ENCODE measurements around the gene M1AP. TPM values are rescaled to one million over a fixed set of nuclear protein-coding genes. Genes with fewer than 3 reads are reported as not detected.

Gene M1AP
- total RNA-seq, 1 donor from 2014 or later = 4.9 TPM

GRCh38 chr2:74577448-74577847 is 70.7 kb downstream of the M1AP start:
- Histone ChIP-seq H3K36me3 (no peaks in the 10 kb centered on the region), H3K9me3 (no peaks in the 10 kb centered on the region), H3K4me3 (no peak overlapping the region), H3K27ac (no peak overlapping the region), H3K4me1 (no peaks in the 10 kb centered on the region), H3K27me3 (no peaks in the 10 kb centered on the region)
- TF ChIP-seq, protein P1, sequence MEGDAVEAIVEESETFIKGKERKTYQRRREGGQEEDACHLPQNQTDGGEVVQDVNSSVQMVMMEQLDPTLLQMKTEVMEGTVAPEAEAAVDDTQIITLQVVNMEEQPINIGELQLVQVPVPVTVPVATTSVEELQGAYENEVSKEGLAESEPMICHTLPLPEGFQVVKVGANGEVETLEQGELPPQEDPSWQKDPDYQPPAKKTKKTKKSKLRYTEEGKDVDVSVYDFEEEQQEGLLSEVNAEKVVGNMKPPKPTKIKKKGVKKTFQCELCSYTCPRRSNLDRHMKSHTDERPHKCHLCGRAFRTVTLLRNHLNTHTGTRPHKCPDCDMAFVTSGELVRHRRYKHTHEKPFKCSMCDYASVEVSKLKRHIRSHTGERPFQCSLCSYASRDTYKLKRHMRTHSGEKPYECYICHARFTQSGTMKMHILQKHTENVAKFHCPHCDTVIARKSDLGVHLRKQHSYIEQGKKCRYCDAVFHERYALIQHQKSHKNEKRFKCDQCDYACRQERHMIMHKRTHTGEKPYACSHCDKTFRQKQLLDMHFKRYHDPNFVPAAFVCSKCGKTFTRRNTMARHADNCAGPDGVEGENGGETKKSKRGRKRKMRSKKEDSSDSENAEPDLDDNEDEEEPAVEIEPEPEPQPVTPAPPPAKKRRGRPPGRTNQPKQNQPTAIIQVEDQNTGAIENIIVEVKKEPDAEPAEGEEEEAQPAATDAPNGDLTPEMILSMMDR (IDR thresholded peaks at IDR 0.05) = no peak
- TF ChIP-seq POLR2AphosphoS5 (IDR thresholded peaks at IDR 0.05; ENCODE audit: insufficient read depth in 1 of 2, low read depth in 1 of 2) (no peak), POLR2A (IDR thresholded peaks at IDR 0.05) (no peak)
- intact Hi-C loops (cut with DNase I) = no loop called here
- no peak for DNase-seq (ENCODE audit: extremely low spot score in 2 of 2)

- Histone ChIP-seq H3K36me3 (no peaks in the 10 kb centered on the region), H3K9me3 (no peaks in the 10 kb centered on the region), H3K27ac (no peak overlapping the region), H3K27me3 (no peaks in the 10 kb centered on the region), H3K4me1 (no peaks in the 10 kb centered on the region), H3K4me3 (no peak overlapping the region)
- intact Hi-C loops (cut with DNase I) = no loop called here
- TF ChIP-seq, protein P1 (IDR thresholded peaks at IDR 0.05) = no peak
- TF ChIP-seq POLR2A (IDR thresholded peaks at IDR 0.05) (no peak), POLR2AphosphoS5 (IDR thresholded peaks at IDR 0.05; ENCODE audit: insufficient read depth in 1 of 2, low read depth in 1 of 2) (no peak)
- DNase-seq (ENCODE audit: extremely low spot score in 2 of 2) = no peak
These were observed 71.3 kb downstream of the M1AP start for GRCh38 chr2:74576863-74577229.

DNA sequence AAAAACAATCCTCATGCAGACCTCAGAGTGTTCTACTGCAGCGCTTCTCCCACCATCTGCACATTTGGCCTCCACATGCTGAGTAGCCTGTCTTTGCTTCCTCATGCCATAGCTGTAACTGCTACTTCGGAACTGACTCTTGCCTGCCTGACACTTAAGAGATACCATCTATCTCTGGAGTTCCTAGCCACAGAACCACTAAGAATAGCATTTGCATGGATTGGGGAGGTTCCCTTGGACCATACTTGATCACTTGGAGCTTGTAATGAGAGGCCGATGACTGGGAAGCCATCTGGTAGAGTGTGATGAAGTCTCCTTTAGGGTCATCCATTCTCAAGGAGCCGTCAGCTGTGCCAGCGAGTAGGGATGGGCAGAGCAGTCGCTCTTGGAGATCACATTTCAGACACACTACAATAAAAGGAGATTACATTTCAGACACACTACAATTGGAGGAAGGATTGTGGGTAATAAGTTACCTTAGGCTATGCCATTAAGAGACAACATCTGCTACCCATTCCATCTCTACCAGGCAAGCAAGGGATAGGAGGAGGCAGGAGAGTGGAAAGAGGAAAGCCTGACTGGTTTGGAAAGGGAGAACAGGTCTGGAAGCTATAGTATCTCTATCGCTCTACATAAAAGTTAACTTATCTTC is 71.8 kb downstream of the M1AP start:
- Histone ChIP-seq H3K9me3 (no peaks in the 10 kb centered on the region), H3K36me3 (no peaks in the 10 kb centered on the region), H3K4me1 (no peaks in the 10 kb centered on the region), H3K27ac (no peak overlapping the region), H3K27me3 (no peaks in the 10 kb centered on the region), H3K4me3 (no peak overlapping the region)
- no peak for DNase-seq (ENCODE audit: extremely low spot score in 2 of 2)
- TF ChIP-seq POLR2A (IDR thresholded peaks at IDR 0.05) = no peak
- no peak for TF ChIP-seq POLR2AphosphoS5 (IDR thresholded peaks at IDR 0.05; ENCODE audit: insufficient read depth in 1 of 2, low read depth in 1 of 2)
- TF ChIP-seq, protein P1 (IDR thresholded peaks at IDR 0.05) = no peak
- intact Hi-C loops (cut with DNase I) = no loop called here

GRCh38 chr2:74575320-74575719 is 72.8 kb downstream of the M1AP start:
- intact Hi-C loops (cut with DNase I) = no loop called here
- DNase-seq (ENCODE audit: extremely low spot score in 2 of 2) = no peak
- no peaks in the 10 kb centered on the region for H3K9me3 ChIP-seq
- H3K36me3 ChIP-seq = no peaks in the 10 kb centered on the region
- H3K4me1 ChIP-seq = no peaks in the 10 kb centered on the region
- TF ChIP-seq, protein P1 (IDR thresholded peaks at IDR 0.05) = no peak
- TF ChIP-seq POLR2AphosphoS5 (IDR thresholded peaks at IDR 0.05; ENCODE audit: insufficient read depth in 1 of 2, low read depth in 1 of 2) (no peak), POLR2A (IDR thresholded peaks at IDR 0.05) (no peak)
- H3K27ac ChIP-seq = no peak overlapping the region
- H3K27me3 ChIP-seq = no peaks in the 10 kb centered on the region
- H3K4me3 ChIP-seq = no peak overlapping the region

DNA sequence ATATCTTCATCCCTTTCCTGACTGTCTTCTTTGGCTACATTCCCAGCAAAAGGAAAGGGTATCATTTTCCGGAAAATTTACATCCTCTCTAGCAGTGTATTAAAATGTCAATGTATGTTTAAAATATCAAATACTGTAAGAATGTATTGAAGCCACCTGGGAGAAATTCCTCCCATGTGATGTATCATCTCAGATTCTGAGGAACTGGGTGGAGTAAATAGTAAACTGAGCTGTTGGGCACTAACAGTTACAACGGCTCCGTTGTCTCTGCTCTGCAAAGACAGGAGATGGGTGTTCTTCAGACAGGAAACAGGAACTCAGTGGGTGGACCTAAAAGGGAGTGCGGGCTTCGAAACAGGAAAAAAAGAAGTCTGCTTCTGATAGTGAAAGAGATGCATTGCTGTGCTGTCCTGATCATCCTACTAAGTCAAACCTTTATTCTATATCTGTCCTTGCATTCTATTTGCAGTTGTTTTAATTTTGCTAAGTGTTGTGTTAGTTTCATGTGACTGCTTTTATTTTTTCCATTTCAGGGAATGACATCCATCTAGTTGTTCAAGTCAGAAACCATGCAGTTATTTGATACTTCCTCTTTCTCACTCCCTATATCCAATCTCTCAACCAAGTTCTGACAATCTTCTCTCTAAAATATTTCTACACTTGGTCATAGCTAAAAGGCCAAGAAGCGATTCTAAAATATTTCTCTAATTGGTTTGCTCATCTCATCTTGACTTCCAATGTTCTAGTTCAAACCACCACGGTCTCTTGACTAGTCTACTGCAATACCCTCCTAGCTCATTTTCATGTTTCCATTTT is 74.2 kb downstream of the M1AP start:
- no peaks in the 10 kb centered on the region for H3K9me3 ChIP-seq
- no peak for DNase-seq (ENCODE audit: extremely low spot score in 2 of 2)
- no peak overlapping the region for H3K4me3 ChIP-seq
- H3K27me3 ChIP-seq = no peaks in the 10 kb centered on the region
- no peaks in the 10 kb centered on the region for H3K36me3 ChIP-seq
- TF ChIP-seq POLR2AphosphoS5 (IDR thresholded peaks at IDR 0.05; ENCODE audit: insufficient read depth in 1 of 2, low read depth in 1 of 2) (no peak), POLR2A (IDR thresholded peaks at IDR 0.05) (no peak)
- TF ChIP-seq, protein P1 (IDR thresholded peaks at IDR 0.05) = no peak
- H3K27ac ChIP-seq = no peak overlapping the region
- H3K4me1 ChIP-seq = no peaks in the 10 kb centered on the region
- intact Hi-C loops (cut with DNase I) = no loop called here
